HG02981 (cell line): Measurements from ENCODE around the gene TRIM6.
"Not testable (repeated sequence)": the region's sequence is repeated elsewhere in the genome, so short reads cannot be mapped to it uniquely, and the experiment has no call there.

Experiments used
- ATAC-seq: cut with Tn5 transposase; IDR thresholded peaks from one replicate; pipeline ENCODE4 v1.9.1; 2021; ENCODE audit warnings: mild to moderate bottlenecking, moderate library complexity; ENCODE audit not compliant: unreplicated experiment

TRIM6 gene

GRCh38 chr11:5603326-5603725 is 6.9 kb downstream of the TRIM6 start:
- no peak for ATAC-seq

- ATAC-seq = no peak
Observed at GRCh38 chr11:5604896-5605295, 8.5 kb downstream of the TRIM6 start.

- ATAC-seq = no peak
Observed at GRCh38 chr11:5605849-5606248, 9.4 kb downstream of the TRIM6 start.

DNA sequence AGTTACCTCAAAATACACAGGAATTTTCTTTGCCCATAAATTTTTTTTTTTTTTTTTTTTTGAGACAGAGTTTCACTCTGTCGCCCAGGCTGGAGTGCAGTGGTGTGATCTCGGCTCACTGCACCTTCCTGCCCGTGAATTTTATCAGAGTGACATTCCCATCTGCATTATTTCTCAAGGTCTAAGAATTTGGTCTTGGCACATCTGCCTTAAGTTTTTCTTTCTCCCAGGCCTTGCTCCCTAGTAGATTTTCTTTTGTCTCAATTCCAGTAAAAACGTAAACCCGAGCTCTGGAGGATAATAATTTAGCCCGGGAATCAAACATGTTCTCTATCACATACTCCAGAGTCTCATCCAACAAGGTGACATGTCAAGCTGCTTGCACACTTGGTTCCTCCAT is 12.4 kb downstream of the TRIM6 start:
- no peak for ATAC-seq

- ATAC-seq = no peak
Observed at GRCh38 chr11:5610446-5610845, 14.0 kb downstream of the TRIM6 start.

DNA sequence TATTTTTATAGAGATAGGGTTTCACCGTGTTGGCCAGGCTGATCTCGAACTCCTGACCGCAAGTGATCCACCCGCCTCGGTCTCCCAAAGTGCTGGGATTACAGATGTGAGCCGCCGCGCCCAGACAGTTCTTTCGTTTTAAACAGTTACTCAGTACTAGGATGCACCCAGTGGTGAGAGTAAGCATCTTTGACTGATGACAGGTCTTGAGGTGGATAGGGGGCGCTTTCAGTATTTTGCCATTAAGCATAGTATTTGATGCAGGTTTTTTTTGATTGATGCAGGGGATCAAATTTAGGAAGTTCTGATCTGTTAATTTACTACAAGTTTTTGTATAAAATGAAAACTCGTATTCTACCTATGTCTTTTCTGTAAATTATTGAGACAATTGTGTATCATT is 15.2 kb downstream of the TRIM6 start:
- ATAC-seq = no peak

DNA sequence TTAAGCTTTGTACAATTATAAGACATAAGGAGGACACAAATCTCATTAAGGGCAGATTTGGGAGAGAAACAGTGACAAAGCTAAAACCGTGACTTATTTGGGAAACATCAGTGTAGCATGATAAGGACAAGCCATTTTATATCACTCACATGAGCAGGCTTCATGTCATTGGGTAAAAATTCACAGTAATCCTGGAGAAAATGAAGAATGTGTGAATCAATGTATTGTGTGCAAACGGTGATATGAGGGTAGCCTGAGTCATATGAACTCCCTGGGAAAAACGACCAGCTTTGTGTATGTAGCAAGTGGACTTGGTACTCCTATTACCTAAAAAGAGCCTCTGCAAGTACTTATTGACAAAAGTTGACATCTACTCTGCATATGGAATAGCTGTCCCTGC is 22.4 kb downstream of the TRIM6 start:
- ATAC-seq = no peak

DNA sequence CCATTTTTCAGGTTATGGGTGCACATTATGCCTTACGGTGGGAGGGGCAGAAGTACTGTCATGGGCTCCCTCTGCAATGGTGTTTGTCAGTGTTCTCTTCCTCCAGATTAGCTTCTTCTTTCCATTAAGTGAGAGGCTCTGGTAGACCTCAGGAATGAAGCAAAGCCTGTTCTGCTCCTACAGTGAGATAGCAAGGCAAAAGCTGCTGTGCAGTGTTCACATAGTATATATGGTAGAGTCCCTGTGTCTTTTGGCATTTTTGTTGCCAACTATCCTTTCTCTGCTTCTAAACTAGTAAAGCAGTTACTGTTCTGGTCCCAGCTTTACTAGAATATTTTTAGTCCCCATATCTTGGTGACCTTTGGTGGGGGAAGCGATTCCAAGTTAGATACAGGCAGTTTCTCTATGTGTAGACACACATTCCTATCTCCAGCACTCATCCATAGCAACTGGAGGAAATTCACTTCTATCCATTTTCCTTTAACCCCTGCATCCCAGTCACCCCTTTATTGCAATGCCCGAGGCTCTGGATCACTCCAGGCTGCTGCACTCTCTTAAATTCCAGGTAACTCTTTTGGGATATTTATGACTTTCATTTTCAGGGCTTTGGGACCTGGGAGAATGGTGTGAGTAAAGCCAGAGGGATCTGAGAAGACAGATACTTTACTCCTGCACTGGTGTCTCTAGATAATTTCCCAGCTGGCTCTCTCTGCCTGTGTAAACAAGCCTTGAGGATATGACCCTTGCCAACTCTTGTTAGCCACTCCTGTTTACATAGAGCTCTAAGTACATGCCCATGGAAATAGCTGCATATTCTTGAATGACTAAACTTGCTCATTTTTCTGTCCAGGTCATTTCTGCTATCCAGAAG is 24.4 kb downstream of the TRIM6 start:
- ATAC-seq = no peak

DNA sequence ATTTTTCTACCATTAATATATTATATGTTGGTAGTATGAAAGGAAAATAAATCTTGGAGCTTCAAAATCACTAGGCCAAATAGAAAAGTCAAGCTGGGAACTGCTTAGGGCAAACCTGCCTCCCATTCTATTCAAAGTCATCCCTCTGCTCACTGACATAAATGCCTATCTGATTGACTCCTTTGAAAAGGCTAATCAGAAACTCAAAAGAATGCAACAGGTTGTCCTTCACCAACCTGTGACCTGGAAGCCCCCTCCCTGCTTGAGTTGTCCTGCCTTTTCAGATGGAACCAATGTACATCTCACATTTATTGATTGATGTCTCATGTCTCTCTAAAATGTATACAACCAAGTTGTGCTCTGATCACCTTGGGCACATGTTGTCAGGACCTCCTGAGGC is 25.1 kb downstream of the TRIM6 start:
- ATAC-seq = no peak

DNA sequence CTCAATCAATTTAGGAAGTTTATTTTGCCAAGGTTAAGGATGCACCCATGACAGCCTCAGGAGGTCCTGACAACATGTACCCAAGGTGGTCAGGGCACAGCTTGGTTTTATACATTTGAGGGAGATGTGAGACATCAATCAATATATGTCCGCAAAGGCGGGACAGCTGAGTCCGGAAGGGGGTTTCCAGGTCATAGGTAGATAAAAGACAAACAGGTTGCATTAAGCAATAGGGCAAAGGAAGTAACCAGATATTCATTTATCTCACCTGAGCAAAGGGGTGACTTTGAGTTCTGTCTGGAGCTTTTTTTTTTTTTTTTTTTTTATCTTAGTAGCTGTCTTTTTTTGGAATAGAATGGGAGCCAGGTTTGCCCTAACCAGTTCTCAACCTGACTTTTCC is 26.4 kb downstream of the TRIM6 start:
- ATAC-seq = no peak

GRCh38 chr11:5624489-5625279 is 28.2 kb downstream of the TRIM6 start, which contains the start of gene TRIM34:
Gene TRIM34 (plus strand): TSS chr11:5625001. CDS start chr11:5632332, 7,331 bp downstream.
- peak; percentile 97 for ATAC-seq

- ATAC-seq = no peak
Observed at GRCh38 chr11:5625281-5625680, 28.8 kb downstream of the TRIM6 start.

DNA sequence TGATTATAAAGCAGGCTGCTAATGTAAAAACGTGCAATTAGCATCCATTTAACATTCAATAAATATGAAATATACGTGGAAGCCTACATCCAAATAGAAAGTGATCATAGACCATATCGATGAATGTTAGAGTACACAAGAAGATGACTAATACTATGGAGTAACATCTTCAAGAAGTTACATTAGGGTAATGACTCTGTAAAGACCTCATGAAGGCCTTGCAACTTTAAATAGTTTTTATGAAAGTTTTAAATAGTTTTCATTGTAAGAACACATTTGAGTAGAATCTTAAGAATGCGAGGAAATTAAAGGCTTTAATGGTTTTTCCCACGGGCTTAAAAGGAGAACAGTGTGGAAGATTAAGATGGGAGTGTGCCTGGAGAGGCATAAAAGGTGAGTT is 29.8 kb downstream of the TRIM6 start:
- no peak for ATAC-seq

- peak; percentile 11 for ATAC-seq
Observed at GRCh38 chr11:5631417-5631816, 35.0 kb downstream of the TRIM6 start.

GRCh38 chr11:5631969-5632635 is 35.7 kb downstream of the TRIM6 start:
- ATAC-seq = peak; percentile 94

- ATAC-seq = no peak
Observed at GRCh38 chr11:5639953-5640352, 43.5 kb downstream of the TRIM6 start.

GRCh38 chr11:5643585-5643984 is 47.1 kb downstream of the TRIM6 start:
- no peak for ATAC-seq

GRCh38 chr11:5646139-5646538 is 49.7 kb downstream of the TRIM6 start:
- ATAC-seq = no peak

- no peak for ATAC-seq
Observed at GRCh38 chr11:5655474-5655873, 59.0 kb downstream of the TRIM6 start.

GRCh38 chr11:5656956-5657355 is 60.5 kb downstream of the TRIM6 start:
- not testable (repeated sequence) for ATAC-seq

- no peak for ATAC-seq
Observed at GRCh38 chr11:5658318-5658717, 61.9 kb downstream of the TRIM6 start.
